DND-41 (cell line): ENCODE data around the gene KCP.

Source experiments
- ATAC-seq: fragments of 200-7000 bp; cut with Tn5 transposase; 3 replicates; pipeline ENCODE4 v1.9.1; 2021; ENCODE audit warnings: low read depth; ENCODE audit not compliant: insufficient read depth
- DNase-seq: peaks from one replicate; pipeline ENCODE4 v3.0.0-alpha.2; 2020
- H2AFZ ChIP-seq: 2 replicates; pipeline ENCODE4 v1.6.0; 2012; ENCODE audit warnings: low read depth, low read length
- H3K27ac ChIP-seq: 2 replicates; pipeline ENCODE4 v1.5.1; 2012; ENCODE audit warnings: low read length, inconsistent platforms
- H3K27me3 ChIP-seq: fragments of 200-600 bp; sonication (generic); 2 replicates; pipeline ENCODE4 v1.6.0; 2012; ENCODE audit warnings: low read length, mild to moderate bottlenecking, inconsistent platforms; ENCODE audit not compliant: insufficient read depth, poor library complexity
- H3K36me3 ChIP-seq: 2 replicates; pipeline ENCODE4 v1.5.1; 2012; ENCODE audit warnings: low read length, inconsistent platforms; ENCODE audit not compliant: insufficient read depth
- H3K4me1 ChIP-seq: 2 replicates; pipeline ENCODE4 v1.5.1; 2012; ENCODE audit warnings: mild to moderate bottlenecking, low read length; ENCODE audit not compliant: insufficient read depth
- H3K4me2 ChIP-seq: 2 replicates; pipeline ENCODE4 v1.6.0; 2012; ENCODE audit warnings: mild to moderate bottlenecking, moderate library complexity, low read length, inconsistent platforms; ENCODE audit not compliant: insufficient read depth
- H3K4me3 ChIP-seq, 2 experiments: fragments of 200-600 bp in 1 of 2; shearing (Covaris generic) in 1 of 2; 2 replicates each; pipeline ENCODE4 v1.5.1; 2012 to 2016; ENCODE audit warnings: inconsistent platforms in 2 of 2, low read length in 2 of 2, mild to moderate bottlenecking in 2 of 2, low read depth in 1 of 2, moderate library complexity in 1 of 2
- H3K79me2 ChIP-seq: 2 replicates; pipeline ENCODE4 v1.6.0; 2012; ENCODE audit warnings: low read length, inconsistent platforms; ENCODE audit not compliant: insufficient read depth
- H3K9ac ChIP-seq: 2 replicates; pipeline ENCODE4 v1.6.0; 2012; ENCODE audit warnings: low read depth, mild to moderate bottlenecking, inconsistent platforms, low read length, moderate library complexity
- H3K9me3 ChIP-seq: 2 replicates; pipeline ENCODE4 v1.5.1; 2012; ENCODE audit warnings: low read length, moderate library complexity, mild to moderate bottlenecking, inconsistent platforms; ENCODE audit not compliant: insufficient read depth, severe bottlenecking
- H4K20me1 ChIP-seq: 2 replicates; pipeline ENCODE4 v1.6.0; 2012; ENCODE audit warnings: low read length; ENCODE audit not compliant: insufficient read depth
- CTCF ChIP-seq: IDR thresholded peaks from 2 replicates; pipeline ENCODE4 v1.5.1; 2012; ENCODE audit warnings: borderline replicate concordance, low read length, moderate library complexity, mild to moderate bottlenecking; ENCODE audit not compliant: poor library complexity, severe bottlenecking; ENCODE audit errors: extremely low read depth
- EZH2 ChIP-seq: IDR thresholded peaks from 3 replicates; pipeline ENCODE4 v1.6.1; 2012; ENCODE audit warnings: borderline replicate concordance, low read depth, mild to moderate bottlenecking, moderate library complexity, low read length, inconsistent platforms; ENCODE audit not compliant: severe bottlenecking

Gene KCP

GRCh38 chr7:128910569-128910945 lies at the start of gene KCP:
KCP (minus strand) TSS chr7:128910709; CDS start chr7:128910676, 33 bp downstream.
- no peak for ATAC-seq
- H3K4me2 ChIP-seq = no peak within 1 kb of the TSS
- H3K79me2 ChIP-seq = no peaks in the 10 kb centered on the region
- no peaks in the 10 kb centered on the region for H4K20me1 ChIP-seq
- H3K4me3 ChIP-seq = no peak within 1 kb of the TSS
- no peaks in the 10 kb centered on the region for H3K9me3 ChIP-seq
- no peak within 1 kb of the TSS for H3K9ac ChIP-seq
- no peaks in the 10 kb centered on the region for H3K36me3 ChIP-seq
- no peak for TF ChIP-seq EZH2
- TF ChIP-seq CTCF = no peak
- no peak within 1 kb of the TSS for H2AFZ ChIP-seq
- H3K4me1 ChIP-seq = no peaks in the 10 kb centered on the region
- H3K27ac ChIP-seq = no peak within 1 kb of the TSS
- no peak for DNase-seq
- H3K27me3 ChIP-seq = no peaks in the 10 kb centered on the region

GRCh38 chr7:128959296-128959695 lies 48.8 kb upstream of the KCP start:
- no peak overlapping the region for H3K27ac ChIP-seq
- ATAC-seq (no peak), DNase-seq (no peak)
- no peak overlapping the region for H3K4me2 ChIP-seq
- peaks cover 85% of the 10 kb centered on the region for H3K36me3 ChIP-seq
- H3K27me3 ChIP-seq = no peaks in the 10 kb centered on the region
- H3K4me3 ChIP-seq = no peak overlapping the region
- no peaks in the 10 kb centered on the region for H3K9me3 ChIP-seq
- no peak for TF ChIP-seq EZH2
- TF ChIP-seq CTCF = no peak
- no peaks in the 10 kb centered on the region for H4K20me1 ChIP-seq
- H2AFZ ChIP-seq = no peak overlapping the region
- no peak overlapping the region for H3K9ac ChIP-seq
- no peaks in the 10 kb centered on the region for H3K79me2 ChIP-seq
- H3K4me1 ChIP-seq = no peaks in the 10 kb centered on the region

- Histone ChIP-seq H3K9ac (no peak overlapping the region), H3K4me1 (no peaks in the 10 kb centered on the region), H4K20me1 (no peaks in the 10 kb centered on the region), H3K4me3 (no peak overlapping the region), H3K36me3 (peaks cover 86% of the 10 kb centered on the region), H3K79me2 (no peaks in the 10 kb centered on the region), H3K27ac (no peak overlapping the region), H3K9me3 (no peaks in the 10 kb centered on the region), H3K27me3 (no peaks in the 10 kb centered on the region), H2AFZ (no peak overlapping the region), H3K4me2 (no peak overlapping the region)
- TF ChIP-seq CTCF = no peak
- TF ChIP-seq EZH2 = no peak
- no peak for ATAC-seq
- no peak for DNase-seq
These were observed 45.5 kb upstream of the KCP start for GRCh38 chr7:128955981-128956380.
